HCEC 1CT (cell line): ENCODE measurements around the gene ALPK3.
"Not testable (repeated sequence)": the region's sequence is repeated elsewhere in the genome, so short reads cannot be mapped to it uniquely, and the experiment has no call there.

Experiments
- DNase-seq: peaks from one replicate; pipeline ENCODE4 v3.0.0-alpha.2; 2017

The ALPK3 gene

DNA sequence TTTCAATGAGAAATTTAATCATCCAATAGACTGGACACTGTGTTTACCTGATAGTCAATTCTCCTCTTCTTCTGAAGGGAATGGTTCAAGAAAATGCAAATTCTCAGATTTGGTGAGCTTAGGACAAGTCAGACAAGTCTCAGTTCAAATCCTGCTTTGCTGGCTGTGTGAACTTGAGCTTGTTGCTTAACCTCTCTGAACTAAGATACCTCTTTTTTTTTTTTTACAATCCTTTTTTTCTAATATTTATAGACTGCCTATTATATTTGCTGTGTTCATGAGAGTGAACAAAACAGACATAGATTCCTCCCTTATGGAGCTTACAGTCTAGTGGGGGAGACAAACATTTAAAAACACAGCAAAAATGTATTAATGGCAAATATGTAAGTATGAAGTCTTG is 59.1 kb downstream of the ALPK3 start:
- DNase-seq = no peak

DNA sequence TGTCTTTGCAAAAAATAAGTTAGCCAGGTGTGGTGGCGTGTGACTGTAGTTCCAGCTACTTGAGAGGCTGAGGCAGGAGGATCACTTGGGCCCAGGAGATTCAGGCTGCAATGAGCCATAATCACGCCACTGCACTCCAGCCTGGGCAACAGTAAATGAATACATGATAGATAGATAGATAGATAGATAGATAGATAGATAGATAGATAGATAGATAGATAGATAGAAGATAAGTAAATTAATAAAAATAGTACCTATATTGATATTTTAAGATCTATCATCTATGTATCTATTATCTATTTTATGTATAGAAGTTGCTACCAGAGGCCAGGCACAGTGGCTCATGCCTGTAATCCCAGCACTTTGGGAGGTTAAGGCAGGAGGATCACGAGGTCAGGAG is 60.5 kb downstream of the ALPK3 start:
- not testable (repeated sequence) for DNase-seq

DNA sequence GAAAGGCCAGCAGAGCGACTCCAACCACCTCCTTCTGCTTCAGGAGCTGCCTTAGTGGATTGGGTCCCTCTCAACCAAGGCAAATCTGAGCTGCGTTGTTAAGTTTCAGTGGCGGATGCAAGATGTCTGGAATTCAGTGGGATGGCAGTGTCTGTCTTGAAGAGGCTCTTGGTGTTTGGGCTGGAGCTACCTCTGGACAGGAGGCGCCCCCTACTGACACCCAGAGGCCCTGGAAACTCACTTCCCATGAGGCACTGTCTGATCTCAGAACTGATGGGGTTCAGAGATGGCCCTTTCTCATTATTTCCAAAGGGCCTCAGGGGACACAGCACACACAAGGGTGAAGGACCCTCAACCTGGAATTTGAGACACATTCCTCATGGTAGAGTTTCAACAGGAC is 61.3 kb downstream of the ALPK3 start:
- peak; percentile 59 for DNase-seq

DNA sequence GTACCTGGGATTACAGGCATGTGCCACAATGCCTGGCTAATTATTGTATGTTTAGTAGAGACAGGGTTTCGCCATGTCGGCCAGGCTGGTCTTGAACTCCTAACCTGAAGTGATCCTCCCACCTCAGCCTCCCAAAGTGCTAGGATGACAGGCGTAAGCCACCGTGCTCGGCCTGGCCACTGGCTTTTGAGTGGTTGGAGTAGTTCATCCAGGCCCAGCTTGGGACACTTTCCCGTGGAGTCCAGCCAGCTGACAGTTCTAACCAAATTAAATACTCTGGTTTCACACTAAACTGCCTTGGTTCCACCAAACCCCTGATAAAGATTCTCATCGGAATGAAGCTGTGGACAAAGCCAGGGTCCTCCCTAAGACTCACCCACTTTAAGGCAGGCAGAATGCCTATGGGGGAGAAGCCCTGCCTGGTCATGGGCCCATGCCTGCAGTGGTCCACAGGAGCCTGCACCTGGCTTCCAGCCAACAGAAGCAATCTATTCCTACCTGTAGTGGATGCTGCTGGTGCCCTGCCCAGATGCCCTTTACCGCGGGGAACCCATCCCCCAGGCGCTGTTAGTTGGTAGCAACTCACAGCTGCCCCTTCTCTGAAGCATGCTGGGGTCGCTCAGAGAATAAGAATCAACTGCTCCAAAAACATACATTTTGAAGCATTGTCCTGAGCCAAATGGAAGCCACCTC is 62.1 kb downstream of the ALPK3 start:
- DNase-seq = no peak

DNA sequence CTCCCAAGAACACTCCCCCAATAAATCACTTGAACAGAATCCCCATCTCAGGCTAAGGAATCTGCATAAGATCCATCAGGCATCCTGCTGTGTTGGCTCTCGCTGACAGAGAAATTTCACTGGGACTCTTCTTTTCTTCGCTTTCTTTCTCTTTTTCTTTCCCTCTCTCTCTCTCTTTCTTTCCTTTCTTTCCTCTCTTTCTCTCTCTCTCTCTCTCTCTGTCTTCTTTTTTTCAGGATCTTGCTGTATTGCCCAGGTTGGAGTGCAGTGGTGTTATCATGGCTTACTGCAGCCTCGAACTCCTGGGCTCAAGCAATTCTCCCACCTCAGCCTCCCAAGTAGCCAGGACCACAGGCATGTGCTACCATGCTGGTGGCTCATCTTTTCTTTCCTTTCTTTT is 62.9 kb downstream of the ALPK3 start:
- DNase-seq = no peak

DNA sequence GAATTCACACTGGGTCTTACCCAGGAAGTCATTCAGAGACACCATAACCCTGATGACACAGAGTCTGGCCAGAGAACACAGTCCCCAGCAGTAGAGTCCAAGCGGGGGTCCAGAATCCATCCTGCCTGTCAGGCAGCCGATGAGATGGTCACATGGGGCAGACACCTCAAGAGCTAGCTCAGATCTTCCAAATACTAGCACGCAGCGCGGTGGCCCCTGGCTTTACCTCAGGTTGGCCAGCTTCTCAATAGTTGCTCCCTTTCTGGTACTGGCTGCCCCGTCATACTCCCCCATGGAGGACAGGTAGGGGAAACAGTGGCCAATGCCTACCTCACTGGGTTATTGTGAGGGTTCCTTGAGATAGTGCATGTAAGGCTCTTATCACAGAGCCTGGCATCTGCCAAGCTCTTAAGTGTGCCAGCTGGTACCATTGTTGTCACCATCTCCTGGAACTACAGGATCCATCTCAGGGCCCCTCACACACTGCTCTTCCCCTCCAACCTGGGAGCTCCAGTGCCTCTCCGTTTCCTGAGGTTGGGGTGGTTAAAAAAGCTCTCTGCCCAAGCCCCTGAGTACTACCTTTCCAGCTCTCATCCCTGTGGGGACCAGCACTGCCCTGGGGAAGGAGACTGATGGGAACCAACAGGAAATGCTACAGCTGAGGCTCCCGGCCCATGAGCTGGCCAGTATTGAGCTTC is 63.8 kb downstream of the ALPK3 start:
- no peak for DNase-seq

DNA sequence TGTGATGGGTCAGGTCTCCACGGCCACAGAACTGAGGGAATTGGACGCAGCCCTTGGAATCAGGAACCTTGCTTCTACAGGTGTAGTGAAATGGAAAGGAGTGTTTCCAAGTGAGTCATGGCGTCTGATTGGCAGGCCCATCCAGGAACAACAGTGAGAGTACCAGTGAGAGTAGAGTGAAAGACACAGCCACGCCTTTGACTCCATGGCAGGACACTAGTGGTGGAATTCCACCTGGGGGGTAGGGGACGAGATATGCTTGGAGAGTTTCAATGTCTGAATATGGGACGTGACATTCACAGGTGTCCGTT is 64.3 kb downstream of the ALPK3 start:
- no peak for DNase-seq

DNA sequence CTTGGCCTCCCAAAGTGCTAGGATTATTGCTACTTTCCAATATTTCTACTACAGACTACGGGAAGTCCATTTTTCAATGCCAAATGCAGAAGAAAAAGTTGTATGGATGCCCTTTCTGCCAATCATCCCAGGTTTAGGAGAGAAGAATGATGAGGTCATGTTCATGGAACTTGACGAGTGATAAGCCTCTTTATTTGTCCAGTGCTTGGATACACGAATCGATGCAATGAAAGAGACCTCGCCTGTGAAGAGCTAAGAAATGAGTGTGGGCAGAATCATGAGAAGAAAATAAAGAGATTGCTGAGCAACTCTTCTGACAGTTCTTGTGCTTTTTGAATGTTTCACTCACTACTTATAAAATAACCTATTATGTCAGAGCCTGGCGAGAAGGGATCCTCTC is 66.3 kb downstream of the ALPK3 start:
- no peak for DNase-seq

DNA sequence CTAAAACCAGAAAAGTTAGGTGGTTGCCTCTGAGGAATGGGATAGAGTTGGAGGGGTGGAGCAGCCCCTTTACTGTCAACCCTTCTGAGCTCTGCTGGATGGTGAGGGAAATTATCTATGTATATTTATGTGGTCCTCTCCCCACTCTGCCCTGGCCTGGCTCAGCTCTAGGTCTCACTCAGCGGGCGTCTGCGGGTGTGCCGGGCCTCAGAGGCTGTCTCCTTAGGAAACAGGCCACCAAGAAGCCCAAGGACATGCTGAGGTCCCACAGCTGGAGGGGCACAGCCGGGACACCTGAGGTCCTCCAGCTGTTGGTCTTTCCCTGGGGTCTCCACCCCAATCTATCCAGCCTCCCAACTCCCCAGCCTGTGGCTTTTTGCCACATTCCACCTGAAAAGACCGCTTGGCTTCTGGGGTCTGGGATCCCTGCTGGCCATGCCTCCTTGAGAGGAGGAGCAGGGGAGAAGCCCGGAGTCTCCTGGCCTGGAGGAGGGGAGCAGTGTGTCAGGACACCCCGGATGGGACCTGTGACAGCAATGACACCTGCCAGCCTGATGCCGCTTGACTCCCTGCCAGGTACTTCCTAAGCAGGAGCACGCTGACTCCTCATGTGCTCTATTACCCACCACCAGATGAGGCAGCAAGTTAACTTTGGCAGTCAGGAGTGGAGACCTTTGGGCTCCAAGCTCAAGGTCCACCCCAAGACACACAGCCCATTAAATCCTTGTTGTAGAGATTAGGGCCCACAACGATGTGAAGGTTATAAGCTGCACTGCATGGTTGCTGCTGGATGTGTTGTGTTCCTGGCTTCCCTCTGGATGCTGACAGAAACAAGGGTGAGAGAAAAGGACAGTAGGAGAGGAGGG is 67.0 kb downstream of the ALPK3 start, which contains the start of gene SLC28A1:
TSS of gene SLC28A1 (plus strand) at position 747 of the 866 bp plus-strand sequence. CDS start 3,099 bp downstream, outside the sequence.
- DNase-seq = no peak

DNA sequence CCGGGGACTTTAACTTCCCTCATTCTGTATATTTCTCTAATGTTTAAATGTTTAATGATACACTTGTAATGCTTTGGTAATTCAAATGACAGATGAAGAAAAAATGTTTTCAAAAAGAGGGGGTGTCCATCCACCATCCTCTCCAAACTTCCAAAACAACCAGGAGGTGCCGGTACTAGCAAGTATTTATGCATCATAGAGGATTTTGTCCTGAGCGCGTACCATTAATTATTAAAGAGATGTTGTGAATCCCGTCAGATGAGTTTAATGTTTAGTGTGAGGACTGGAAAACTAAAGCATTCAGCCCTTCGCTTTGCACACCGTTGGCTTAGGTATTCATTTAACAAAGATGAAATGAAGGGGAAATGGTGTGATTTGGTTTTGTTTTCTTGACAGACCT is 68.6 kb downstream of the ALPK3 start:
- no peak for DNase-seq

DNA sequence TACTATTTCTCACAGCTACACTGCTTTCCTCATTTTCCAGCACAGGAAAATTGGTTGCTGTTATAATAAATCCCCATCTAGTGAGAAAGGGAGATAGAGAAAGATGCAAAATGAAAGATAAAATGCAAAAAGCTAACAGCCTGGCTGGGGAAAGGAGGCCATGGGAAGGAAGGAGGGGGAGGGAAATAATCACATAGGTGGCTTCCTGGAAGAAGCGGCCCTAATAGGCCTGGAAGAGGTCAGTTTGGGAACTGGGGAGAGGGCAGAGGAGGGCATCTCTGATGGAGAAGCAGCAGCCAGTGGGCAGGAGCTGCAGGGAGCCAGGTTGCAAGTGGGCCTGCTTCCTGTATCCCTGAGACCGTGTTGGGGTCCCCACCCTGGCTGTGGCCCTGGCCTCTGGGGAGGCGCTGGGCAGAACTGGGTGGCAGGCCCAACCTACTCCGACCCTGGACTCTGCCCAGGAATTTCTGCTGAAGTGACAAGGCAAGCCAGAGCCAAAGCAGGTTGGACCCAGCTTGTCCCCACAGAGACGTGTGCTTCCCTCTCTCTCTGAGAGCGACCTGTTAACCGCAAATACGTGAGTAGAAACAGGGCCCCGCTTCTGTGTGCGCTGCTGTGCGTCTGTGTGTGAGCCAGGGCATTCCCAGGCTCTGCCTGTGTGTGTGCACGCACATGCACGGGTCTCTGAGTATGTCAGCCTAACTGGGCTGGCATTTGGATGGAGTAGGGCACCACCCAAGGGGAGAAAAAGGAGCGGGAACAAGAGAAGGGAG is 69.2 kb downstream of the ALPK3 start:
- no peak for DNase-seq

DNA sequence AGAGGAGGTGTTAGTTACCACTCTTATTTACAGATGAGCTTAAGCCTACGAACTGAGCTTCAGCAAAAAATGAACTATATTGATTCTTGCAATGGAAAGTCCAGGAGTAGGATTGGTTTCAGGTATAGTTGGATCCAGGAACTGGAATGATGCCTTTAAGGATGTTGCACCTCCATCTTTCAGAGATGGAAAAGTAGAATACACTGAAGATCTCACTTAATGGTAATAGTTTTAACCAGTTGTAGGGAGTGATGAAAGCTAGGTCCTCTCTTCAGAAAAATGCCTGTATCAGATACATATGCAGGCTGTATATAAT is 69.8 kb downstream of the ALPK3 start:
- DNase-seq = no peak

DNA sequence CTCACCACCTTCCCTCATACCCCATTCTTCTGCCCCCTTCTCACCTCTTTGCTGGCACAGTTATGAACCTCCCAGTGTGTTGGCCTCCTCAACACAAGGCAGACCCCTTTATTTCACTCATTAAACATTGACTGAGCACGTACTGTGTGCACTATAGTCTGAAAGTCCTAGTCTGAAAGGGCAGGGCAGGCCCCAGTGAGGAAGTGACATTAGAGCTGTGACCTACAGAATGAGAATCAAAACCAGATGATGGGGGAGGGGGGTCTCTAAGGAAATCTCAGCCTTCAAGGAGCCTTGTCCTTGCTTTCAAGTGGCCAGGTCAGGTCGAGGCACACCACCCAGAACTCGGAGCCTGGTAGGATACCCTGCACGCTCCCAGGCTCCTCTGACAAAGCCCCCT is 70.8 kb downstream of the ALPK3 start:
- no peak for DNase-seq

DNA sequence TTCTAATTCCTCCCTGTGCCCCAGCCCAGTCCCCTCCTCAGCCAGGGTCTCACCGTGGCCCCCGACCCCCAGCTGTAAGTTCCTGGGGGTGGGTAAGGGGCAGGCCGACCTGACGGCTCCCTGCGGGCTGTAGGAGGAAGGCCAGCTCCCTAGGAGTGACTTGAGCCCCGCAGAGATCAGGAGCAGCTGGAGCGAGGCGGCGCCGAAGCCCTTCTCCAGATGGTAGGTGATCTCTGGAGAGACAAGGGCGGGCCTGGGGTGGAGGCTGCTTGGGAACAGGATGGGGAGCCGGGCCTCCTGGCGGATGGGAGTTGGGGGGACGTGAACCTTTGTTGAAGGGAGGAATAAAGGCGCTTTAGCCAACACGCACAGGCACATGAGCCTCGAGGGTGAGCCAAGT is 71.5 kb downstream of the ALPK3 start:
- no peak for DNase-seq

DNA sequence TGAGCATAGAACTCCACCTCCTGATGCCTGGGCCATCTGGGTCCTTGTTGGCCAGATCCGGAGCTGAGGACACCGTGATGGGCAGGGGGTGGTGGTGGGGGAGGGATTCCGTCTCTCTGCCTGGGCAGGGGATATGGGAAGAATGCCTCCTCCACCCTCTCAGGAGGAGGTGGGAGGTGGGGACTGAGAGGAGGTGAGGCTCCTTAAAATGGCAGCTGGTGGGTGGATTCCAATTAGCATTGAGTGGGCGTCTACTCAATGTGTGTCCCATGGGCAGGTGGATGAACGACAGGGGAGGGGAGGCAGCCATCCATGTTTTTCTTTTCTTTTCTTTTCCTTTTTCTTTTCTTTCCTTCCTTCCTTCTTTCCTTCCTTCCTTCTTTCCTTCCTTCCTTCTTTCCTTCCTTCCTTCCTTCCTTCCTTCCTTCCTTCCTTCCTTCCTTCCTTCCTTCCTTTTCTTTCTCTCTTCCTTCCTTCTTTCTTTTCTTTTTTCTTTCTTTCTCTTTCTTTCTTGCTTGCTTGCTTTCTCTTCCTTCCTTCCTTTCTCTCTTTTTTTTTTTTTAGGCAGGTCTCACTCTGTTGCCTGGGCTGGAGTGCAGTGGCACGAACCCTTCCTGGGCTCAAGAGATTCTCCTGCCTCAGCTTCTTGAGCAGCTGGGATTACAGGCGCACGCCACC is 72.3 kb downstream of the ALPK3 start:
- no peak for DNase-seq

DNA sequence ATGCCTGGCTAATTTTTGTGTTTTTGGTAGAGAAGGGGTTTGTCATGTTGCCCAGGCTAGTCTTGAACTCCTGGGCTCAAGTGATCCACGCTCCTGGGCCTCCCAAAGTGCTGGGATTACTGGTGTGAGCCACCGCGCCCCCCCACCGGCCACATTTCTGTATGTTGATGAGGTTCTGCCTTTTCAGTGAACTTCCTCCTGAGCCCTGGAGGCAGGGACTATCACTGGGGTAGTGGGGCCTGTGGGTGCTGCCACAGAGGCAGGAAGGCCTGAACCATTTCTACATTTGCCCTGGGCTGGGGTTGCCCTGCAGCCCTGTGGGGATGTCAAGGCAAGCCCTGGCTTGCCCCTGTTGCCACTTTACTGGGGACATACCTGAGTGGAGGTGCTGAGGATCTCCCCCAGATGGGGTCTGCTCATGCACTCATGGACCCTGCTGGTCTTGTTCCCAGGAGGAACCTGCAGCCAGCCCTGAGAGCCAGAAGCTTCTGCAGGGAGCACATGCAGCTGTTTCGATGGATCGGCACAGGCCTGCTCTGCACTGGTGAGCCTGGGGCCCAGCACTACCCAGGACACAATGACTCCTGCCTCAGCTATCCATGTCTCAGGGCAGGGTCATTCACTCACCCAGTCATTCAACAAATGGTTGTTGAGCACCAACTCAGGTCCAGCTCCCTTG is 73.0 kb downstream of the ALPK3 start:
- DNase-seq = no peak

DNA sequence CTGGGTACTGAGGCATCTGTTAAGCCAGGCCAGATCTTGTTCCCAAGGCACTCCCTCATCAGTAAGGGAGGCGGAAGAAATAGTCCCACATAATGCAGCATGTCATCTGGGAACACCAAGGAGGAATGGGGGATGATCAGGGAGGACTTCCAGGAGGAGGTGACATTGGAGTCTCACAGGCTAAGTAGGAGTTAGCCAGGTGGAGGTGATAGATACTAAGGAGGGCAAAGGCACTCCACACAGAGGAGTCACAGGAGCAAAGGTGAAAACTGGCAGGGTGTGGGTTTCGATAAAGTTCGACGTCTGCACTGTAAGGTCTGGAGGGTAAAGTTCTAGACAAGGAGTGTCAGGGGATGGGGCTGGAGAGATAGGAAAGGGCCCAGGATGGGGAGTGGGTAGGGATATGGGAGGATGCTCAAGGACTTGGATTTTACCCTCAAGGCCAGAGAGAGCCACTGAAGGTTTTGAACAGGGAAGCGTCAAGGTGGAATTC is 73.6 kb downstream of the ALPK3 start:
- no peak for DNase-seq

DNA sequence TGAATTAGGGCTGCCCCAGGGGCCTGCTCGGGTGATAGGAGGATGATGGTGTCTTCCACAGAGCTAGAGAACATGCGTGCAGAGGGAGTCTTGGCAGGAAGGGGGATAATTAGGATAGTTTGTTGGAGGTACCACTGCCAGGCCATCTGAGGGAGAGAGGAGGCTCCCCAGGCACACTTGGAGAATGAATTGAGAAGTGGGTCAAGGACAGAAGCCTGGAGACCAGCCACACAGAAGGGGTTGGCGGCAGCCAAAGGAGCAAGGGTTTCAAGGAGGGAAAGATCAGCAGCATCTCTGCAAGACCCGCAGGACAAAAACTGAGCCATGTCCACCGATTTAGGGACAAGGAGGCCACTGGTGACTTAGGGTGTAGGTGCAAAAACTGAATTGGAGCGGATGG is 74.2 kb downstream of the ALPK3 start:
- DNase-seq = no peak

DNA sequence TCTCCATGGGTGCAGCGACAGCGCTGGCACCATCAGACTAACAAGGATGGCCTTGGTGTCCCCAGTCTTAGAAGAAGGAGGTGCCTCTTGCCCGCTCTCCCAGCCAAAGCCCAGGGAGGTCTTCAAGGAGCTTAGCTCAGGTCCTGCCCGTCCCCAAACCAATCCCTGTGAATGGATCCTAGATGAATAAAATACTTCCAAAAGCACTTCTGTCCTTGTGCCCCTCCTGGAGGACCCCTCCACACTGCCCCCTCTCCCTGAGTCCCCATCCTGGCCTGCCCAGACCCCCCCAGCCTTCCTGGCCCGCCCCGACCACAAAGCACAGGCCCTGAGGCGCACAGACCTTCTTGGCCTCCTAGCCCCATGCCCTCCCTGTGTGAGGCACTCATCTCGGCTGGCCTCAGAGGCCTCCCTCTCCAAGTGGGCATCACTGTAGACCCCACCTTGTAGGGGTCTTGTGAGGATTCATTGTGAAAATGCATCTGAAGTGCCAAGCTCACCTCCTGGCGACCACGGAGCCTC is 75.7 kb downstream of the ALPK3 start:
- DNase-seq = no peak

DNA sequence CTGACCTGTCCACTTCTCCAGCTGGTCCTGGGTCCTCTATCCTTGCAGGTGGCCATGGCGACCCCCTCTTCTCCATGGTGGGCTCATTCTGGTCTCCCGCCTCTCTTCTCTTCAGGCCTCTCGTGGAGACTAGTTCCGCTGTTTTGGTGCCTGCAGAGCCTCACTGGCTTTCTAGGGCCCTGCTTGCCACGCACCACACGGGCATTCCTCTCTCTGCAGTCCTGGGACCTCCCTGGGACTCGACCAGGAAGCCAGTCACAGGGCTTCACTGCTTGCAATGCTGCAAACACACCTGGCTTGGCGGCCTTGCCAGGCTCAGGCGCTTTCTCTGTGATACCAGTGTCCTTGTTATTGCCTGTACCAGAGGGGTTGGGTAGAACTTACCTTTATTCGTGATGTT is 76.5 kb downstream of the ALPK3 start:
- no peak for DNase-seq

DNA sequence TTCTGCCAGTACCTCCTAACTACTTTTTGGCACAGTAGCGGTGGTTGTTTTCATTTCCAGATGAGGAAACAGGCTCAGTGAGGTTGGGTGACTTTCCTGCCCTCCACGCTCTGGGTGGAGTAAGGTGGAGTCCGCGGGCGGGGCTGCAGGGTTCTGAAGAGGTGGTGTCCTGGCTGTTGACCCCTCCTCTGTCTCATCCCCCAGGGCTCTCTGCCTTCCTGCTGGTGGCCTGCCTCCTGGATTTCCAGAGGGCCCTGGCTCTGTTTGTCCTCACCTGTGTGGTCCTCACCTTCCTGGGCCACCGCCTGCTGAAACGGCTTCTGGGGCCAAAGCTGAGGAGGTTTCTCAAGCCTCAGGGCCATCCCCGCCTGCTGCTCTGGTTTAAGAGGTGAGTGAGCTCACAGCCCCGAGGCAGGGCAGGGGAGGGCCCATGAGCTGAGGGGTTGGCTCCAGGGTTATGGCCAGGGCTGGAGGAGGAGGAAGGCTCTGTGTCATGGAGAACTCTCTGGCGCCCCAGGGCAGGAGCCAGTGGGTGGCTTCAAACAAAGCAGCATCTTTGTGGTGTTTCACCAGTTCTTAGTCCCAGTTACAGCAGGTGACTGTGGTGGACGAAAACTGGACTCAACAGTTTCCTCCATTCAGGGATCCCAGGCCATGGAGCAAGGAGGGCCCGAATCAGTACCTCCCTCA is 77.7 kb downstream of the ALPK3 start:
- no peak for DNase-seq
